ENCODE measurements around the gene GDPD3. TPM values are rescaled to one million over a fixed set of nuclear protein-coding genes. Genes with fewer than 3 reads are reported as not detected.

Gene GDPD3
- total and polyA plus RNA-seq, 10 of the 15 experiments (the other 5 are each of a cell fraction or from before 2014, with no cell fraction given), result 0.29 to 3.3 (median 0.97) TPM

GRCh38 chr16:30091474-30092372 is 21.6 kb downstream of the GDPD3 start, which contains the start of gene TBX6 (continued):
- TF ChIP-seq ZZZ3 (IDR thresholded peaks at IDR 0.05; ENCODE audit: control insufficient read depth, insufficient read length, low read depth), result no peak
- TF ChIP-seq RB1 (IDR thresholded peaks at IDR 0.05; ENCODE audit: borderline replicate concordance), result peak; percentile 76; the same call in 1 of the 2 replicates
- peak; percentile 100 for TF ChIP-seq HCFC1 (IDR thresholded peaks at IDR 0.05; ENCODE audit: low read length)
- no peak for TF ChIP-seq NRF1 (conservative IDR thresholded peaks at IDR 0.05; ENCODE audit: low read depth, low read length)
- TF ChIP-seq CEBPZ (IDR thresholded peaks at IDR 0.05; ENCODE audit: low read depth, low read length), result no peak
- TF ChIP-seq MYC (IDR thresholded peaks at IDR 0.05; ENCODE audit: insufficient read depth, insufficient read length, insufficient replicate concordance, low read length, severe bottlenecking), result no peak
- no peak for TF ChIP-seq SKIL (IDR thresholded peaks at IDR 0.05; ENCODE audit: low read depth, poor library complexity, severe bottlenecking)
- TF ChIP-seq TCF7 (IDR thresholded peaks at IDR 0.05; ENCODE audit: borderline replicate concordance), result no peak
- TF ChIP-seq POU2F2 (IDR thresholded peaks at IDR 0.05; ENCODE audit: borderline replicate concordance, low read depth, low read length), result peak; percentile 67; the same call in 2 of the 3 replicates
- TF ChIP-seq PBX3 (IDR thresholded peaks at IDR 0.05; ENCODE audit: insufficient replicate concordance, low read depth, low read length), result no peak
- TF ChIP-seq MYB (IDR thresholded peaks at IDR 0.05; ENCODE audit: borderline replicate concordance, low read depth, low read length), result no peak
- TF ChIP-seq ATF2 (IDR thresholded peaks at IDR 0.05; ENCODE audit: low read length), result no peak
- no peak for TF ChIP-seq ZBTB4 (CRISPR knock-in tag; IDR thresholded peaks at IDR 0.05)
- TF ChIP-seq EZH2 (IDR thresholded peaks at IDR 0.05; ENCODE audit: borderline replicate concordance, control insufficient read depth, low read depth, low read length), result no peak
- TF ChIP-seq POLR2AphosphoS5 (IDR thresholded peaks at IDR 0.05; ENCODE audit: low read length), result peak; percentile 52; the same call in 1 of the 2 replicates
